ENCODE results near the gene LRRC46. TPM values are rescaled to one million over a fixed set of nuclear protein-coding genes. Genes with fewer than 3 reads are reported as not detected.

The LRRC46 gene
- total and polyA plus RNA-seq, 2 experiments from 2014 or later: 0.18 to 0.35 TPM

DNA sequence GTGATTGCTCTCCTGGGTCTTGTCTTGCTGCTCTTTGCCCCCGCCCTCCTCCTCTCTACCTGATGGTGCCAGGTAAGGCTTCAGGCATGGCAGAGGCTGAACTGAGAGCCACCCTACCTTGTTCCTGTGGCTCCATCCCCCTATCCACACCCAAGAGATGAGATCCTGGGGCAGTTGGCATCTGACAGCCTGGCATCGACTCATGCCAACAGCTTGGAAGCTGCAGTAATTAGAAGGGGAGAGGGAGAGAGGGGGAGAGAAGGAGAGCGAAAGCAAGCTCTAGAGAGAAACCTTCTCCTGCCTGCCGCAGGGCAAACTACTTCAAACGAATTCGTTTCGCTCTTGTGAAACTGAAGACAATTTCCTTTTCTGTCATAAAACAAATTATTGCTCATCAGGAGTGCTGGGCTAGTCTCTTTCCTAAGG is 33.3 kb downstream of the LRRC46 start:
- Histone ChIP-seq H3K36me3 (ENCODE audit: insufficient read depth) (no peaks in the 10 kb centered on the region), H3K9me2 (ENCODE audit: insufficient read depth) (no peaks in the 10 kb centered on the region), H3F3A (replicated peaks; ENCODE audit: low read depth) (no peaks in the 10 kb centered on the region), H3K27me3 (ENCODE audit: insufficient read depth) (peaks cover 27% of the 10 kb centered on the region), H3K79me2 (replicated peaks; ENCODE audit: insufficient read depth) (no peaks in the 10 kb centered on the region), H4K20me1 (replicated peaks; ENCODE audit: insufficient read depth) (no peaks in the 10 kb centered on the region), H3K27ac (ENCODE audit: low read depth) (no peak overlapping the region), H3K4me1 (ENCODE audit: insufficient read depth) (peaks cover under 1% of the 10 kb centered on the region; the same call in 1 of the 2 replicates), H3K4me3 (no peak overlapping the region), H3K4me2 (no peak overlapping the region), H2AFZ (no peak overlapping the region)
- no peaks in the 10 kb centered on the region for H3K36me3 Mint-ChIP-seq (ENCODE audit: low read depth)
- no peak overlapping the region for H3K4me3 Mint-ChIP-seq
- H3K27ac Mint-ChIP-seq: no peak overlapping the region
- peaks cover 13% of the 10 kb centered on the region for H3K4me1 Mint-ChIP-seq
- no peaks in the 10 kb centered on the region for H3K9me3 Mint-ChIP-seq
- peaks cover 26% of the 10 kb centered on the region for H3K27me3 Mint-ChIP-seq (ENCODE audit: insufficient read depth, low read depth, poor library complexity)
- no peak for DNase-seq (ENCODE audit: low spot score)
- TF ChIP-seq EZH2phosphoT487 (IDR thresholded peaks at IDR 0.05; ENCODE audit: unreplicated experiment) (no peak), POLR2AphosphoS5 (IDR thresholded peaks at IDR 0.05; ENCODE audit: low read depth) (no peak), STAT1 (IDR thresholded peaks at IDR 0.05; ENCODE audit: unreplicated experiment) (no peak), CREB1 (CRISPR knock-in tag; IDR thresholded peaks at IDR 0.05; ENCODE audit: low read depth) (no peak), ZNF331 (CRISPR knock-in tag; IDR thresholded peaks at IDR 0.05; ENCODE audit: low read depth) (no peak), JUNB (IDR thresholded peaks at IDR 0.05; ENCODE audit: unreplicated experiment) (no peak), EZH2 (IDR thresholded peaks at IDR 0.05; ENCODE audit: low read depth, unreplicated experiment) (no peak), ZNF114 (CRISPR knock-in tag; IDR thresholded peaks at IDR 0.05) (no peak), NANOG (IDR thresholded peaks at IDR 0.05; ENCODE audit: borderline replicate concordance) (no peak)
- TF ChIP-seq, protein P1, sequence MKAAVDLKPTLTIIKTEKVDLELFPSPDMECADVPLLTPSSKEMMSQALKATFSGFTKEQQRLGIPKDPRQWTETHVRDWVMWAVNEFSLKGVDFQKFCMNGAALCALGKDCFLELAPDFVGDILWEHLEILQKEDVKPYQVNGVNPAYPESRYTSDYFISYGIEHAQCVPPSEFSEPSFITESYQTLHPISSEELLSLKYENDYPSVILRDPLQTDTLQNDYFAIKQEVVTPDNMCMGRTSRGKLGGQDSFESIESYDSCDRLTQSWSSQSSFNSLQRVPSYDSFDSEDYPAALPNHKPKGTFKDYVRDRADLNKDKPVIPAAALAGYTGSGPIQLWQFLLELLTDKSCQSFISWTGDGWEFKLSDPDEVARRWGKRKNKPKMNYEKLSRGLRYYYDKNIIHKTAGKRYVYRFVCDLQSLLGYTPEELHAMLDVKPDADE (IDR thresholded peaks at IDR 0.05): no peak
- TF ChIP-seq, protein P2, sequence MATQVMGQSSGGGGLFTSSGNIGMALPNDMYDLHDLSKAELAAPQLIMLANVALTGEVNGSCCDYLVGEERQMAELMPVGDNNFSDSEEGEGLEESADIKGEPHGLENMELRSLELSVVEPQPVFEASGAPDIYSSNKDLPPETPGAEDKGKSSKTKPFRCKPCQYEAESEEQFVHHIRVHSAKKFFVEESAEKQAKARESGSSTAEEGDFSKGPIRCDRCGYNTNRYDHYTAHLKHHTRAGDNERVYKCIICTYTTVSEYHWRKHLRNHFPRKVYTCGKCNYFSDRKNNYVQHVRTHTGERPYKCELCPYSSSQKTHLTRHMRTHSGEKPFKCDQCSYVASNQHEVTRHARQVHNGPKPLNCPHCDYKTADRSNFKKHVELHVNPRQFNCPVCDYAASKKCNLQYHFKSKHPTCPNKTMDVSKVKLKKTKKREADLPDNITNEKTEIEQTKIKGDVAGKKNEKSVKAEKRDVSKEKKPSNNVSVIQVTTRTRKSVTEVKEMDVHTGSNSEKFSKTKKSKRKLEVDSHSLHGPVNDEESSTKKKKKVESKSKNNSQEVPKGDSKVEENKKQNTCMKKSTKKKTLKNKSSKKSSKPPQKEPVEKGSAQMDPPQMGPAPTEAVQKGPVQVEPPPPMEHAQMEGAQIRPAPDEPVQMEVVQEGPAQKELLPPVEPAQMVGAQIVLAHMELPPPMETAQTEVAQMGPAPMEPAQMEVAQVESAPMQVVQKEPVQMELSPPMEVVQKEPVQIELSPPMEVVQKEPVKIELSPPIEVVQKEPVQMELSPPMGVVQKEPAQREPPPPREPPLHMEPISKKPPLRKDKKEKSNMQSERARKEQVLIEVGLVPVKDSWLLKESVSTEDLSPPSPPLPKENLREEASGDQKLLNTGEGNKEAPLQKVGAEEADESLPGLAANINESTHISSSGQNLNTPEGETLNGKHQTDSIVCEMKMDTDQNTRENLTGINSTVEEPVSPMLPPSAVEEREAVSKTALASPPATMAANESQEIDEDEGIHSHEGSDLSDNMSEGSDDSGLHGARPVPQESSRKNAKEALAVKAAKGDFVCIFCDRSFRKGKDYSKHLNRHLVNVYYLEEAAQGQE (IDR thresholded peaks at IDR 0.05; ENCODE audit: unreplicated experiment): no peak
- TF ChIP-seq, protein P3, sequence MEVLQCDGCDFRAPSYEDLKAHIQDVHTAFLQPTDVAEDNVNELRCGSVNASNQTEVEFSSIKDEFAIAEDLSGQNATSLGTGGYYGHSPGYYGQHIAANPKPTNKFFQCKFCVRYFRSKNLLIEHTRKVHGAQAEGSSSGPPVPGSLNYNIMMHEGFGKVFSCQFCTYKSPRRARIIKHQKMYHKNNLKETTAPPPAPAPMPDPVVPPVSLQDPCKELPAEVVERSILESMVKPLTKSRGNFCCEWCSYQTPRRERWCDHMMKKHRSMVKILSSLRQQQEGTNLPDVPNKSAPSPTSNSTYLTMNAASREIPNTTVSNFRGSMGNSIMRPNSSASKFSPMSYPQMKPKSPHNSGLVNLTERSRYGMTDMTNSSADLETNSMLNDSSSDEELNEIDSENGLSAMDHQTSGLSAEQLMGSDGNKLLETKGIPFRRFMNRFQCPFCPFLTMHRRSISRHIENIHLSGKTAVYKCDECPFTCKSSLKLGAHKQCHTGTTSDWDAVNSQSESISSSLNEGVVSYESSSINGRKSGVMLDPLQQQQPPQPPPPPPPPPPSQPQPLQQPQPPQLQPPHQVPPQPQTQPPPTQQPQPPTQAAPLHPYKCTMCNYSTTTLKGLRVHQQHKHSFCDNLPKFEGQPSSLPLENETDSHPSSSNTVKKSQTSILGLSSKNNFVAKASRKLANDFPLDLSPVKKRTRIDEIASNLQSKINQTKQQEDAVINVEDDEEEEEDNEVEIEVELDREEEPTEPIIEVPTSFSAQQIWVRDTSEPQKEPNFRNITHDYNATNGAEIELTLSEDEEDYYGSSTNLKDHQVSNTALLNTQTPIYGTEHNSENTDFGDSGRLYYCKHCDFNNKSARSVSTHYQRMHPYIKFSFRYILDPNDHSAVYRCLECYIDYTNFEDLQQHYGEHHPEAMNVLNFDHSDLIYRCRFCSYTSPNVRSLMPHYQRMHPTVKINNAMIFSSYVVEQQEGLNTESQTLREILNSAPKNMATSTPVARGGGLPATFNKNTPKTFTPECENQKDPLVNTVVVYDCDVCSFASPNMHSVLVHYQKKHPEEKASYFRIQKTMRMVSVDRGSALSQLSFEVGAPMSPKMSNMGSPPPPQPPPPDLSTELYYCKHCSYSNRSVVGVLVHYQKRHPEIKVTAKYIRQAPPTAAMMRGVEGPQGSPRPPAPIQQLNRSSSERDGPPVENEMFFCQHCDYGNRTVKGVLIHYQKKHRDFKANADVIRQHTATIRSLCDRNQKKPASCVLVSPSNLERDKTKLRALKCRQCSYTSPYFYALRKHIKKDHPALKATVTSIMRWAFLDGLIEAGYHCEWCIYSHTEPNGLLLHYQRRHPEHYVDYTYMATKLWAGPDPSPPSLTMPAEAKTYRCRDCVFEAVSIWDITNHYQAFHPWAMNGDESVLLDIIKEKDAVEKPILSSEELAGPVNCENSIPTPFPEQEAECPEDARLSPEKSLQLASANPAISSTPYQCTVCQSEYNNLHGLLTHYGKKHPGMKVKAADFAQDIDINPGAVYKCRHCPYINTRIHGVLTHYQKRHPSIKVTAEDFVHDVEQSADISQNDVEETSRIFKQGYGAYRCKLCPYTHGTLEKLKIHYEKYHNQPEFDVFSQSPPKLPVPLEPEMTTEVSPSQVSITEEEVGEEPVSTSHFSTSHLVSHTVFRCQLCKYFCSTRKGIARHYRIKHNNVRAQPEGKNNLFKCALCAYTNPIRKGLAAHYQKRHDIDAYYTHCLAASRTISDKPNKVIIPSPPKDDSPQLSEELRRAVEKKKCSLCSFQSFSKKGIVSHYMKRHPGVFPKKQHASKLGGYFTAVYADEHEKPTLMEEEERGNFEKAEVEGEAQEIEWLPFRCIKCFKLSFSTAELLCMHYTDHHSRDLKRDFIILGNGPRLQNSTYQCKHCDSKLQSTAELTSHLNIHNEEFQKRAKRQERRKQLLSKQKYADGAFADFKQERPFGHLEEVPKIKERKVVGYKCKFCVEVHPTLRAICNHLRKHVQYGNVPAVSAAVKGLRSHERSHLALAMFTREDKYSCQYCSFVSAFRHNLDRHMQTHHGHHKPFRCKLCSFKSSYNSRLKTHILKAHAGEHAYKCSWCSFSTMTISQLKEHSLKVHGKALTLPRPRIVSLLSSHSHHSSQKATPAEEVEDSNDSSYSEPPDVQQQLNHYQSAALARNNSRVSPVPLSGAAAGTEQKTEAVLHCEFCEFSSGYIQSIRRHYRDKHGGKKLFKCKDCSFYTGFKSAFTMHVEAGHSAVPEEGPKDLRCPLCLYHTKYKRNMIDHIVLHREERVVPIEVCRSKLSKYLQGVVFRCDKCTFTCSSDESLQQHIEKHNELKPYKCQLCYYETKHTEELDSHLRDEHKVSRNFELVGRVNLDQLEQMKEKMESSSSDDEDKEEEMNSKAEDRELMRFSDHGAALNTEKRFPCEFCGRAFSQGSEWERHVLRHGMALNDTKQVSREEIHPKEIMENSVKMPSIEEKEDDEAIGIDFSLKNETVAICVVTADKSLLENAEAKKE (CRISPR knock-in tag; IDR thresholded peaks at IDR 0.05): no peak
- TF ChIP-seq, protein P4, sequence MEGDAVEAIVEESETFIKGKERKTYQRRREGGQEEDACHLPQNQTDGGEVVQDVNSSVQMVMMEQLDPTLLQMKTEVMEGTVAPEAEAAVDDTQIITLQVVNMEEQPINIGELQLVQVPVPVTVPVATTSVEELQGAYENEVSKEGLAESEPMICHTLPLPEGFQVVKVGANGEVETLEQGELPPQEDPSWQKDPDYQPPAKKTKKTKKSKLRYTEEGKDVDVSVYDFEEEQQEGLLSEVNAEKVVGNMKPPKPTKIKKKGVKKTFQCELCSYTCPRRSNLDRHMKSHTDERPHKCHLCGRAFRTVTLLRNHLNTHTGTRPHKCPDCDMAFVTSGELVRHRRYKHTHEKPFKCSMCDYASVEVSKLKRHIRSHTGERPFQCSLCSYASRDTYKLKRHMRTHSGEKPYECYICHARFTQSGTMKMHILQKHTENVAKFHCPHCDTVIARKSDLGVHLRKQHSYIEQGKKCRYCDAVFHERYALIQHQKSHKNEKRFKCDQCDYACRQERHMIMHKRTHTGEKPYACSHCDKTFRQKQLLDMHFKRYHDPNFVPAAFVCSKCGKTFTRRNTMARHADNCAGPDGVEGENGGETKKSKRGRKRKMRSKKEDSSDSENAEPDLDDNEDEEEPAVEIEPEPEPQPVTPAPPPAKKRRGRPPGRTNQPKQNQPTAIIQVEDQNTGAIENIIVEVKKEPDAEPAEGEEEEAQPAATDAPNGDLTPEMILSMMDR (conservative IDR thresholded peaks at IDR 0.05; ENCODE audit: low read depth in 2 of 2): no peak
- ATAC-seq: no peak

Measured in GM23338 (cell line).